ENCODE measurements around the gene PRLH.

GRCh38 chr2:237568121-237568660 lies 1.8 kb downstream of the PRLH start:
- TF ChIP-seq POLR2AphosphoS5 (IDR thresholded peaks at IDR 0.05; ENCODE audit: borderline replicate concordance, low read depth, low read length): no peak
- TF ChIP-seq EZH2 (IDR thresholded peaks at IDR 0.05): no peak
